Esophagus muscularis mucosa (tissue), 4 donors: ENCODE data around the gene GRP.

Experiments used
- EP300 ChIP-seq: sonication (generic); formaldehyde crosslinking; IDR thresholded peaks from one replicate; pipeline ENCODE4 v1.6.1; 2017; ENCODE audit warnings: antibody characterized with exemption
- POLR2A ChIP-seq: fragments of 450-650 bp; IDR thresholded peaks from one replicate; pipeline ENCODE4 v1.6.1; 2017; ENCODE audit warnings: antibody characterized with exemption, moderate library complexity, mild to moderate bottlenecking, low read depth
- POLR2AphosphoS5 ChIP-seq, 2 donors: sonication (generic); formaldehyde crosslinking; IDR thresholded peaks; one replicate each; pipeline ENCODE4 v1.6.1; 2017; ENCODE audit warnings: antibody characterized with exemption in 2 of 2
- TF ChIP-seq, protein P1 (sequence below), 3 experiments: fragments of 200-600 bp in 2 of 3; fragments of 450-650 bp in 1 of 3; sonication (generic) in 2 of 3; IDR thresholded peaks; one replicate each; pipeline ENCODE4 v1.5.1; 2017 to 2019; ENCODE audit warnings: antibody characterized with exemption in 3 of 3, mild to moderate bottlenecking in 2 of 3, moderate library complexity in 1 of 3

- TF ChIP-seq, protein P1, sequence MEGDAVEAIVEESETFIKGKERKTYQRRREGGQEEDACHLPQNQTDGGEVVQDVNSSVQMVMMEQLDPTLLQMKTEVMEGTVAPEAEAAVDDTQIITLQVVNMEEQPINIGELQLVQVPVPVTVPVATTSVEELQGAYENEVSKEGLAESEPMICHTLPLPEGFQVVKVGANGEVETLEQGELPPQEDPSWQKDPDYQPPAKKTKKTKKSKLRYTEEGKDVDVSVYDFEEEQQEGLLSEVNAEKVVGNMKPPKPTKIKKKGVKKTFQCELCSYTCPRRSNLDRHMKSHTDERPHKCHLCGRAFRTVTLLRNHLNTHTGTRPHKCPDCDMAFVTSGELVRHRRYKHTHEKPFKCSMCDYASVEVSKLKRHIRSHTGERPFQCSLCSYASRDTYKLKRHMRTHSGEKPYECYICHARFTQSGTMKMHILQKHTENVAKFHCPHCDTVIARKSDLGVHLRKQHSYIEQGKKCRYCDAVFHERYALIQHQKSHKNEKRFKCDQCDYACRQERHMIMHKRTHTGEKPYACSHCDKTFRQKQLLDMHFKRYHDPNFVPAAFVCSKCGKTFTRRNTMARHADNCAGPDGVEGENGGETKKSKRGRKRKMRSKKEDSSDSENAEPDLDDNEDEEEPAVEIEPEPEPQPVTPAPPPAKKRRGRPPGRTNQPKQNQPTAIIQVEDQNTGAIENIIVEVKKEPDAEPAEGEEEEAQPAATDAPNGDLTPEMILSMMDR (IDR thresholded peaks at IDR 0.05): no peak
- TF ChIP-seq EP300 (no peak), POLR2A (no peak), POLR2AphosphoS5 (IDR thresholded peaks at IDR 0.05) (no peak)
Observed at GRCh38 chr18:59218018-59218417, 1.9 kb upstream of the GRP start.
